H1 (cell line): Measurements from ENCODE around the gene CFAP100. TPM values are rescaled to one million over a fixed set of nuclear protein-coding genes. Genes with fewer than 3 reads are reported as not detected.

Experiments
- CTCF ChIA-PET: fragments of 300-600 bp; sonication (Branson Sonifier 250); formaldehyde crosslinking; loops from one replicate; lab custom pipeline; 2021; ENCODE audit not compliant: partially characterized antibody; lab: Charles Lee
- POLR2A ChIA-PET: fragments of 300-600 bp; sonication (Branson Sonifier 250); formaldehyde crosslinking; loops from one replicate; lab custom pipeline; 2021; ENCODE audit warnings: inconsistent platforms; ENCODE audit not compliant: partially characterized antibody; lab: Charles Lee
- DNase-seq, 2 experiments: peaks; one replicate each; pipeline versions ENCODE4 v3.0.0 to v3.0.0-alpha.2; 2010 to 2022; ENCODE audit warnings: low spot score in 2 of 2, low read depth in 1 of 2, mixed read lengths in 1 of 2
- FAIRE-seq: peaks from 2 replicates; lab custom pipeline; 2011; peaks lifted over from hg19 to GRCh38; lab: Jason Lieb, UNC
- H2AFZ ChIP-seq: 2 replicates; pipeline ENCODE4 v1.8.1; 2012; ENCODE audit warnings: low read length, inconsistent platforms
- H2AK5ac ChIP-seq: 2 replicates; pipeline ENCODE4 v1.6.1; 2013; ENCODE audit warnings: low read depth, low read length
- H2BK120ac ChIP-seq: replicated peaks from 2 replicates; pipeline ENCODE3; 2013; ENCODE audit warnings: low read depth, low read length, inconsistent platforms
- H2BK12ac ChIP-seq: 2 replicates; pipeline ENCODE4 v1.6.1; 2013; ENCODE audit warnings: low read depth, low read length
- H2BK15ac ChIP-seq: 2 replicates; pipeline ENCODE4 v1.6.1; 2013; ENCODE audit warnings: low read length
- H2BK20ac ChIP-seq: 2 replicates; pipeline ENCODE4 v1.6.1; 2013; ENCODE audit warnings: low read length
- H2BK5ac ChIP-seq: 2 replicates; pipeline ENCODE4 v1.6.1; 2013; ENCODE audit warnings: low read depth, low read length
- H3K14ac ChIP-seq: 2 replicates; pipeline ENCODE4 v1.6.1; 2013; ENCODE audit warnings: inconsistent platforms; ENCODE audit not compliant: insufficient read length
- H3K18ac ChIP-seq: 2 replicates; pipeline ENCODE4 v1.6.1; 2013; ENCODE audit warnings: low read length; ENCODE audit errors: extremely low read depth
- H3K23ac ChIP-seq: 2 replicates; pipeline ENCODE4 v1.6.1; 2013; ENCODE audit warnings: inconsistent platforms; ENCODE audit not compliant: insufficient read length
- H3K23me2 ChIP-seq: 2 replicates; pipeline ENCODE4 v1.6.1; 2013; ENCODE audit warnings: low read depth, low read length
- H3K27ac ChIP-seq: 2 replicates; pipeline ENCODE4 v1.6.1; 2011; ENCODE audit warnings: low read depth, low read length, inconsistent platforms
- H3K27me3 ChIP-seq, 4 experiments: replicated peaks in 1 of 4; 1 replicate in 1 of 4; 2 replicates in 3 of 4; pipeline versions ENCODE4 v1.6.1 to v1.8.1; 2011 to 2013; ENCODE audit warnings: low read length in 3 of 4, mild to moderate bottlenecking in 3 of 4, inconsistent platforms in 2 of 4, mixed read lengths in 2 of 4, moderate library complexity in 1 of 4; ENCODE audit not compliant: control insufficient read depth in 3 of 4, insufficient read depth in 3 of 4; ENCODE audit errors: extremely low read depth in 1 of 4
- H3K36me3 ChIP-seq, 4 experiments: 2 replicates each; pipeline versions ENCODE4 v1.6.1 to v1.8.1; 2011 to 2013; ENCODE audit warnings: mild to moderate bottlenecking in 4 of 4, low read length in 3 of 4, moderate library complexity in 2 of 4, control low read depth in 1 of 4, inconsistent platforms in 1 of 4; ENCODE audit not compliant: insufficient read depth in 4 of 4, control insufficient read depth in 2 of 4
- H3K4ac ChIP-seq: replicated peaks from 2 replicates; pipeline ENCODE3; 2013; ENCODE audit warnings: low read length, low read depth, mixed read lengths, inconsistent platforms; ENCODE audit not compliant: insufficient read length
- H3K4me1 ChIP-seq, 4 experiments: replicated peaks in 1 of 4; 1 replicate in 1 of 4; 2 replicates in 3 of 4; pipeline versions ENCODE4 v1.6.1 to v1.8.1; 2011 to 2013; ENCODE audit warnings: low read length in 3 of 4, inconsistent platforms in 2 of 4, mixed read lengths in 1 of 4; ENCODE audit not compliant: insufficient read depth in 4 of 4, control insufficient read depth in 3 of 4
- H3K4me2 ChIP-seq, 2 experiments: 2 replicates each; pipeline versions ENCODE4 v1.6.1 to v1.8.1; 2011 to 2013; ENCODE audit warnings: low read depth in 2 of 2, low read length in 2 of 2, control low read depth in 1 of 2, inconsistent platforms in 1 of 2, mild to moderate bottlenecking in 1 of 2; ENCODE audit not compliant: insufficient read depth in 1 of 2
- H3K4me3 ChIP-seq, 4 experiments: fragments of 200-600, 300-600 bp in 1 of 4; sonication (generic), shearing (Covaris generic), sonication (Bioruptor Twin) in 1 of 4; 2 replicates each; pipeline versions ENCODE4 v1.5.1 to v1.8.1; 2011 to 2016; ENCODE audit warnings: low read length in 4 of 4, low read depth in 3 of 4, control low read depth in 2 of 4, inconsistent platforms in 2 of 4, mild to moderate bottlenecking in 2 of 4, mixed read lengths in 1 of 4, moderate library complexity in 1 of 4; ENCODE audit not compliant: insufficient read depth in 2 of 4; ENCODE audit errors: extremely low read depth in 1 of 4
- H3K56ac ChIP-seq: replicated peaks from 2 replicates; pipeline ENCODE3; 2013; ENCODE audit warnings: low read depth, mild to moderate bottlenecking, mixed read lengths, low read length, inconsistent platforms; ENCODE audit not compliant: insufficient read length
- H3K79me1 ChIP-seq: 2 replicates; pipeline ENCODE4 v1.6.1; 2013; ENCODE audit warnings: low read depth, low read length, control low read depth
- H3K79me2 ChIP-seq, 2 experiments: 2 replicates each; pipeline versions ENCODE4 v1.6.1 to v1.8.1; 2012 to 2013; ENCODE audit warnings: low read length in 2 of 2, mild to moderate bottlenecking in 2 of 2, inconsistent platforms in 1 of 2; ENCODE audit not compliant: insufficient read depth in 2 of 2, control insufficient read depth in 1 of 2
- H3K9ac ChIP-seq, 4 experiments: replicated peaks in 1 of 4; 1 replicate in 1 of 4; 2 replicates in 3 of 4; pipeline versions ENCODE4 v1.6.1 to v1.8.1; 2011 to 2013; ENCODE audit warnings: low read depth in 3 of 4, low read length in 3 of 4, control low read depth in 2 of 4, mild to moderate bottlenecking in 2 of 4, moderate library complexity in 2 of 4, inconsistent platforms in 1 of 4; ENCODE audit errors: extremely low read depth in 1 of 4
- H3K9me3 ChIP-seq, 2 experiments: 2 replicates each; pipeline versions ENCODE4 v1.6.1 to v1.8.1; 2012 to 2013; ENCODE audit warnings: mild to moderate bottlenecking in 2 of 2, moderate library complexity in 2 of 2, control low read depth in 1 of 2, inconsistent platforms in 1 of 2, low read depth in 1 of 2, low read length in 1 of 2, mixed read lengths in 1 of 2; ENCODE audit not compliant: insufficient read depth in 2 of 2
- H4K20me1 ChIP-seq, 2 experiments: replicated peaks in 1 of 2; 2 replicates each; pipeline versions ENCODE3 to v1.8.1; 2011 to 2013; ENCODE audit warnings: inconsistent platforms in 2 of 2, low read length in 2 of 2, mild to moderate bottlenecking in 1 of 2; ENCODE audit not compliant: insufficient read depth in 2 of 2, control insufficient read depth in 1 of 2
- H4K5ac ChIP-seq: 2 replicates; pipeline ENCODE4 v1.6.1; 2013; ENCODE audit warnings: low read length, low read depth, mixed read lengths, inconsistent platforms; ENCODE audit not compliant: insufficient read length
- H4K8ac ChIP-seq: 2 replicates; pipeline ENCODE4 v1.8.0; 2013; ENCODE audit warnings: mild to moderate bottlenecking, moderate library complexity, low read length, inconsistent platforms; ENCODE audit not compliant: insufficient read depth; ENCODE audit errors: extremely low read depth
- H4K91ac ChIP-seq: replicated peaks from 2 replicates; pipeline ENCODE3; 2013; ENCODE audit warnings: low read length, mixed read lengths, inconsistent platforms; ENCODE audit not compliant: insufficient read length
- CREB1 ChIP-seq: IDR thresholded peaks from 2 replicates; pipeline ENCODE4 v1.6.1; 2012; ENCODE audit warnings: inconsistent platforms
- CTCF ChIP-seq, 3 experiments: IDR thresholded peaks; 1 replicate in 2 of 3; 2 replicates in 1 of 3; pipeline versions ENCODE4 v1.5.1 to v1.6.1; 2011; ENCODE audit warnings: low read length in 3 of 3, mild to moderate bottlenecking in 3 of 3, inconsistent platforms in 2 of 3, low read depth in 1 of 3, moderate library complexity in 1 of 3; ENCODE audit not compliant: insufficient read depth in 1 of 3; ENCODE audit errors: control extremely low read depth in 1 of 3
- POU5F1 ChIP-seq: IDR thresholded peaks from 2 replicates; pipeline ENCODE4 v1.6.1; 2011; ENCODE audit warnings: low read depth, mild to moderate bottlenecking, low read length, moderate library complexity
- RAD21 ChIP-seq, 2 experiments: IDR thresholded peaks in 1 of 2; conservative IDR thresholded peaks in 1 of 2; 2 replicates each; pipeline ENCODE4 v1.6.1; 2011; ENCODE audit warnings: low read depth in 2 of 2, low read length in 2 of 2, improper control_type of control experiment in 1 of 2, inconsistent platforms in 1 of 2, mild to moderate bottlenecking in 1 of 2, moderate library complexity in 1 of 2
- SIRT6 ChIP-seq: IDR thresholded peaks from one replicate; pipeline ENCODE4 v1.7.1; 2012; ENCODE audit warnings: low read length, inconsistent platforms
- TAF1 ChIP-seq: IDR thresholded peaks from 2 replicates; pipeline ENCODE4 v1.6.1; 2011; ENCODE audit warnings: mild to moderate bottlenecking, low read depth, low read length
- ZNF274 ChIP-seq: IDR thresholded peaks from 2 replicates; pipeline ENCODE4 v1.7.0; 2012; ENCODE audit warnings: low read length, borderline replicate concordance; ENCODE audit errors: extremely low read depth
- WGBS, 2 experiments: shearing (Covaris generic) in 1 of 2; methylation state at CpG; one replicate each; pipeline versions ENCODE4 v1.1.6 to v1.1.7; 2013 to 2015; ENCODE audit warnings: low lambda C conversion rate in 2 of 2, mixed read lengths in 2 of 2, inconsistent platforms in 1 of 2, low coverage in 1 of 2, missing lambda C conversion rate in 1 of 2; ENCODE audit not compliant: insufficient replicate concordance in 2 of 2, insufficient coverage in 1 of 2, insufficient read length in 1 of 2; ENCODE audit errors: extremely low coverage in 1 of 2, missing lambda C conversion rate in 1 of 2; 5-methylcytosine and 5-hydroxymethylcytosine counted together
- polyA plus RNA-seq, 7 experiments: library from polyadenylated mRNA; depleted of rRNA in 3 of 7; stranded (reverse) in 5 of 7; unstranded in 2 of 7; fragments of >200 nt in 5 of 7; fragments of 200-250 nt in 2 of 7; gene quantifications; 1 replicate in 5 of 7; 2 replicates in 1 of 7; 4 replicates in 1 of 7; pipeline versions ENCODE4 v1.2.1 to v1.2.3, GENCODE V29; 2011 to 2013; ENCODE audit warnings: missing spikeins in 2 of 7, mixed read lengths in 2 of 7
- total RNA-seq: library from RNA; stranded (reverse); fragmentation: NEBNext Ultra II Directional; extraction: Animal tissue kit (Norgen Biotek cat#: 25700); gene quantifications from 2 replicates; pipeline ENCODE4 v1.2.1, GENCODE V29; 2021
- TF ChIP-seq, protein P1 (sequence below): IDR thresholded peaks from 2 replicates; pipeline ENCODE4 v1.6.1; 2012; ENCODE audit warnings: inconsistent platforms

The CFAP100 gene
- total and polyA plus RNA-seq, 2 of the 8 experiments (the other 6 are each of a cell fraction or from before 2014, with no cell fraction given): 0.17 TPM; not detected in 1

DNA sequence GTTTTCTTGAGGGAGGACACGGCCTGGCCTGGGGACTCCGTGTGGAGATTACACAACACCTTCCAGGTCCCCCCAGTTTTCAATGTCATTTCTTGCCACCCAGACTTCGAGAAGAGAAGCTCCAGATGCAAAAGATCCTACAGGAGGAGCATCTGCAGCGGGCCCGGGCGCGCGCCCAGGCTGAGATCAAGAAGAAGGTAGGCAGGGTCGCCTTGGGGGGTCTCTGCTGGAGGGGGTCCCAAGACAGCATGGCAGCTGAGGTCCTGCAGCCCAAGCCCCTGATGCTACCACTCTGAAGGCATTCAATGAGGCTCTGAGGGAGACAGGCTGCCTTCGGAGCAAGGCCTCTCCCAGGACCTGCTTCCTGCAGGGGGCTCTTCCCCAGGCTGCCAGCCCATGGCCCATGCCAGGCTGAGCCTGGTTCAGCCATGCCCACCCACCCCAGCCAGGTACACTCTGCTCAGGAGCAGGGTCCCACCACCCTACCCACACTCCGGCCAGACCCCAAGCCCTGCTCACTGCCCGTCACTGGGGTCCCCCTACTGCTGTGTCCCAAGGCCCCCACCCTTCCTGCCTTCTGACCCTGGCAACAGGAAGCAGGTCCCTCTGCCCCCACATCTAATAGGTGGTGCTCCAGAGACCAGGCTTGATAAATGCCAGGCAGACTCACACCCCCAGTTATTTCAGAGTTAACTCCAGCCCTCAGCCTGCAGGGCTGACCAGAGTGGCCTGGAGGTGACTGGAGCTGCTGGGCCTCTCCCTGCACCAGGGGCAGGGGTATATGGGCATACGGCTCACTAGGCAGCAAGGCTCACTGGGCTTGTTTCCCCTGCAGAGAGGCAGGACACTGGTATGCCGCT is 41.0 kb downstream of the CFAP100 start:
- no peaks in the 10 kb centered on the region for H3K79me2 ChIP-seq
- H2BK120ac ChIP-seq: no peak overlapping the region
- H3K4me3 ChIP-seq: no peak overlapping the region
- no peaks in the 10 kb centered on the region for H3K27me3 ChIP-seq
- peaks cover 0 to 4% (median 0%) of the 10 kb centered on the region in 4 experiments; a peak in 2 of 8 replicates for H3K36me3 ChIP-seq
- H2BK5ac ChIP-seq: no peak overlapping the region
- POLR2A ChIA-PET: interaction anchor here (0.6 to 1.1 kb wide), 2 partner anchors 19 to 437 kb away, joined by 3 to 4 read pairs; no protein-coding TSS in a partner anchor
- no peak overlapping the region for H3K4ac ChIP-seq
- H4K5ac ChIP-seq: no peak overlapping the region
- 78% methylated on average over 14 of the region's 14 CpGs; no CpG with 5 or more reads in 1 of the 2 experiments for WGBS, 2 experiments
- DNase-seq (no peak), FAIRE-seq (no peak)
- H3K23ac ChIP-seq: no peak overlapping the region
- no peak overlapping the region for H2BK20ac ChIP-seq
- H3K9ac ChIP-seq: no peak overlapping the region
- no peak overlapping the region for H3K18ac ChIP-seq
- peaks cover 1 to 4% of the 10 kb centered on the region in 2 experiments for H4K20me1 ChIP-seq
- no peak overlapping the region for H2BK15ac ChIP-seq
- no peaks in the 10 kb centered on the region for H3K9me3 ChIP-seq
- H3K4me2 ChIP-seq: no peak overlapping the region
- no peak overlapping the region for H3K14ac ChIP-seq
- no peak overlapping the region for H3K56ac ChIP-seq
- H2AK5ac ChIP-seq: no peak overlapping the region
- no peaks in the 10 kb centered on the region; the same call in 1 of the 2 replicates for H3K79me1 ChIP-seq
- no peak overlapping the region for H4K8ac ChIP-seq
- H3K23me2 ChIP-seq: no peaks in the 10 kb centered on the region
- peaks cover 0 to 6% (median 0%) of the 10 kb centered on the region in 4 experiments; a peak in 2 of 7 replicates for H3K4me1 ChIP-seq
- H3K27ac ChIP-seq: no peak overlapping the region
- CTCF ChIA-PET: interaction anchor here (0.9 to 2.0 kb wide), 3 partner anchors 22 to 303 kb away, joined by 3 to 5 read pairs (median 4); no protein-coding TSS in a partner anchor
- no peak overlapping the region for H4K91ac ChIP-seq
- H2BK12ac ChIP-seq: no peak overlapping the region
- no peak overlapping the region for H2AFZ ChIP-seq
- no peak for TF ChIP-seq CTCF (IDR thresholded peaks at IDR 0.05; ENCODE audit: control extremely low read depth in 1 of 3, insufficient read depth in 1 of 3, low read depth in 1 of 3, low read length in 3 of 3)
- TF ChIP-seq CREB1: no peak
- TF ChIP-seq, protein P1, sequence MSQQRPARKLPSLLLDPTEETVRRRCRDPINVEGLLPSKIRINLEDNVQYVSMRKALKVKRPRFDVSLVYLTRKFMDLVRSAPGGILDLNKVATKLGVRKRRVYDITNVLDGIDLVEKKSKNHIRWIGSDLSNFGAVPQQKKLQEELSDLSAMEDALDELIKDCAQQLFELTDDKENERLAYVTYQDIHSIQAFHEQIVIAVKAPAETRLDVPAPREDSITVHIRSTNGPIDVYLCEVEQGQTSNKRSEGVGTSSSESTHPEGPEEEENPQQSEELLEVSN: no peak
- TF ChIP-seq SIRT6: no peak
- no peak for TF ChIP-seq ZNF274
- no peak for TF ChIP-seq TAF1
- no peak for TF ChIP-seq RAD21 (IDR thresholded peaks at IDR 0.05 in 1 of 2, conservative IDR thresholded peaks at IDR 0.05 in 1 of 2; ENCODE audit: low read depth in 2 of 2, low read length in 2 of 2)
- TF ChIP-seq POU5F1: no peak
